ENCODE data around the gene DNAH6.
"Not testable (repeated sequence)": the region's sequence is repeated elsewhere in the genome, so short reads cannot be mapped to it uniquely, and the experiment has no call there.

The DNAH6 gene

DNA sequence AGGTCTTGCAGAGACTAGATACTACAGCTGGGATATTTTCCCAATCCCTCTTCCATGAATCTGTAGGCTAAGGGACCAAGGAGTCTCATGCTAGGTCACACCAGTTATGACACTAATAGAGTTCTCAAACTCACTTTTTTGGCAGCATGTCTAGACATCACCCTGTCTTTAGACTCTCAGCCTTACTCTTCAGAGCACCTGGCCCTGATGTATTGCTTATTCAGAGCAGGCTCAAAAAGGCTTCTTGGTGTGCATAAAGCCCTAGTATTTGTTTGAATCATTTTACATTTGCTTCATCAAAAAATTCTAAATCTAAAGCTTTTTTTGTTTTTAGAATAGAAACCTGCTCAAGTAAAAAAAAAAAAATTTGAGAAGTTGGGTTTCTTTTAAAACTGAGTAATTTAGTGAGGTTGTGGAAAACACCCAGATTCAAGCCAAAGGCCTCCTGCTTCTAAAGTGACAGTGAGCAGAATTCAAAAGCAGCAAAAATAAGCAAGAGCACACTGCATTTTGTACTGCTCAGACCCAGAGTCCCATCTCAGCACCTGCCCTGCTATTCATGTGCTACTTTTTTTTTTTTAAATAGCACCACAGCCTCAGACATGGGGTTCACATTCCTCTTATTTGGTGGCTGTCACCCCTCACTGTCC lies 18.0 kb upstream of the DNAH6 start:
- DNase-seq, result no peak

DNA sequence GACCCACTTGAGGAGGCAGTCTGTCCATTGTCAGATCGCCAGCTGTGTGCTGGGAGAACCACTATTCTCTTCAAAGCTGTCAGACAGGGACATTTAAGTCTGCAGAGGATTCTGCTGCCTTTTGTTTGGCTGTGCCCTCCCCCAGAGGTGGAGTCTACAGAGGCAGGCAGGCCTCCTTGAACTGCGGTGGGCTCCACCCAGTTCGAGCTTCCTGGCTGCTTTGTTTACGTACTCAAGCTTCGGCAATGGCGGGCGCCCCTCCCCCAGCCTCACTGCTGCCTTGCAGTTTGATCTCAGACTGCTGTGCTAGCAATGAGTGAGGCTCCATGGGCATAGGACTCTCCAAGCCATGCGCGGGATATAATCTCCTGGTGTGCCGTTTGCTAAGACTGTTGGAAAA lies 5.3 kb upstream of the DNAH6 start:
- DNase-seq, result not testable (repeated sequence)

DNA sequence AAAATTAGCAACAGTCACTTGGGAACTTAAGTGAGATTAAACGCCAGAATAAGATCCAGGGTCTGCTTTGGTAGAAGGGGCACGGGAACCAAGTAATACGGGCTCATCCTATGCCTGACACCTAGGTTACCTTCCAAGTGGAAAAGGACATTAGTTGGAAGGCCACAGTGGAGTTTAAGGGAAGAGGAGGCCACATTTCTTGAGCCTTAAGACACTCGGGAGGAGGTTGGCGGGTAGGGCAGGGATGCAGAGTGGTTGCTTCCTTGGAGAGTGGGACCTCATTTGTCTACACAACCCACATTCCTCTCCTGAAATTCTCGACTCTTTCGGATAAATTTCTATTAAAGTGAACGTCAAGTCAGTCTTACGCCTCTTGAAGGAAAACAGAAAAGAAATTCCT lies 510 bp upstream of the DNAH6 start:
- no peak for DNase-seq

DNA sequence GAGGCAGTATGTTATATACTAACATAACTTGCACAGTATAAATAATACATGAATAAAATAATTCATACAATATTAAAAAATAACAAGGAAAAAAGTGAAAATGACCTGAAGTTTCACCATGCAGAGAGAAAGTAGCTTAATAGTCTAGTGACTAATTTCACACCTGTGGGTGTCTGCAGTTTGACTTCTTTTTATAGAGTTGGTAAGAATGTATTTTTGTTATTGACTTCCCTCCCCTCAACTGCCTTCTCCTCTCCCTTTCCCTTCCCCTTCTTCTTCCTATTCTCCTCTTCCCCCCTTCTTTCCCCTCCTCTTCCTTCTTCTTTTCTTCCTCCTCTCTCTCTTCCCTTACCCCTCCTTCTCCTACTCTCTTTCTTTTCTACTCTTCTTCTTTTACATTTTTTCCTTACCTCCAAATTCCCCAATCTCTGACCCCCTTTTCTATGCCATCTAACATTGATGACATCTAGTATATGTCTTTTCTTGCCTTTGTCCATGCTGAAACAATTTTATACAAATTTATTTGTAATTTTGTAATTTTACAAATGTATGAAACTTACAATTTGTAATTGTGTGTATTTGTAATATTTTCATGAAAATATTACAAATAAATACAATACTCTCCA lies 3.1 kb downstream of the DNAH6 start:
- no peak for DNase-seq

DNA sequence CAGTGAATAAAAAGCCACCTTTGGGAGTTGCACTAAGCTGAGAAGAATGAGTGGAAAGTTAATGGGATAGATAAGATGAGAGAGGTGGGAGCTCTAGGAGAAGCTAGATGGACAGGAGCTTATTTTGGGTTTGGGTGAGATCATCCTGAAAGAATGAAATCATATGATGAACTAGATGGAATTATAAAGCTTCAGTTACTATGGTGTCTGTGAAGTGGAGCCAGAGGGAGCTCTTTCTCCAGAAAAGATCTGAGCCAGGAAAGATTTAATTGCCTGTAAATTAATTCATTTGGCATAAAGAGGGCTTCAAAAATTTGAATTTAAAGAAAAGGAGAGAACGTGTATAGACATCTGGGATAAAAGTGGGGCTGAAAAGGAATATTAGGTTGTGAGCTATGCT lies 10.3 kb downstream of the DNAH6 start:
- DNase-seq, result no peak

DNA sequence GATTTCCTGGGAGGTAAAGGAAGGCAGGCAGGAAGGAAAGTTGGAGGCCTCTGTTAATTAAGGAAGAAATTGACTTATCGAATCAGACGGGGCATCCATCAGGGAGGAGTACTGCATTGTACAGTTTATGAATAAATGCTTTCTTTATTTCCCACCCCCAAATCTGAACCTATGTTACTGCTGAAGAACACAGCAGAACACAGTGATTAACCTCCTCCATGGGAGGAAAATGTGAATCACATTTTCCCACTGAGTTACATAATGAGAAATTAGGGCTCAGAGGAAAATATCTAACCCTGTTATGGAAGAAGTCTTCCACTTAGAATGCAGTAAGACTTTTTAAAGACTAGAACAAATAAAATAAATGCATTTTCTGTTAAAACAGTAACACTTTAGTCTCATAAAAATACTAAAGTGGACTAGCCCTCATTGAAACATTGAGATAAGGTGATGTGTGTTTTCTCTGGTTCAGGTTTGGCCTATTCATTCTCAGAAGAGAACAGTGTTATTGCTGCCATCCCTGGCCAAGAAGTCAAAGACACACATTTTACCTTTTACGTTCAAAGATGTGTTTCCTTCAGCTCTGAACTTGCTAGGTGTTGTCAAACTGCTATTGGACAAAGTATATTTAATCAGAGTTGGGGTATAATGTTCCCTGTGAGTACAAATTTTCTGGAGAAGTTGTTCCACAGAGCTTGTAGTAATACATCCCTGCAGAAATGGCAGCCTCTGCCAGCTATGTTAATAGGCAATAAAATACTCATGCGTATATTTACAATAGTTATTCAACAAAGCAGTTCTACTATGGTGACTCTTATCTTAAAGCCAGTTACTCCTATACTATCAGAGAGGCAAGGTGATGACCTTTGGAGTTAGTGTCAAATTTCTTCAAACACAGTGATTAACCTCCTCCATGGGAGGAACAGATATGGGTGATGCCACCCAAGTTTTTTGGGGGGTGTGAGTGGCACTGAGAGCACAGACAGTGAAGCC lies 11.1 kb downstream of the DNAH6 start:
- no peak for DNase-seq

DNA sequence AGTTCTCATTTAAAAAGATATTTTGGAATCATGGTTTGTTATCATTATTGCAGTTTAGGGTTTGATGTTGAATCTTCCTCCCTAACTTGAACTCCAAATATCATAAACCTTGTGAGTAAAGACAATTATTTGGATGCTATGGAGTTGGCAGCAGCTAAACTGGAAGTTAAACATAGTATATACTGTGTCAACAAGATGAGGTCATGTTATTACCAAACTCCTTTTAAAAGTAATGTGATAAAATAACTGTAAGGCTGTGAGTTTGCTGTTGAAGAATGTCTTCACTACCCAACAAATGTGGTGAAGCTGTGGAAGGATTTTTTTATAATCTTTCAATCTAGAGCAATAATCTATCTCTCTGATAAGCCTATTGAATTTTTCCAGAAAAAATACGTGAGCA lies 16.0 kb downstream of the DNAH6 start:
- no peak for DNase-seq

DNA sequence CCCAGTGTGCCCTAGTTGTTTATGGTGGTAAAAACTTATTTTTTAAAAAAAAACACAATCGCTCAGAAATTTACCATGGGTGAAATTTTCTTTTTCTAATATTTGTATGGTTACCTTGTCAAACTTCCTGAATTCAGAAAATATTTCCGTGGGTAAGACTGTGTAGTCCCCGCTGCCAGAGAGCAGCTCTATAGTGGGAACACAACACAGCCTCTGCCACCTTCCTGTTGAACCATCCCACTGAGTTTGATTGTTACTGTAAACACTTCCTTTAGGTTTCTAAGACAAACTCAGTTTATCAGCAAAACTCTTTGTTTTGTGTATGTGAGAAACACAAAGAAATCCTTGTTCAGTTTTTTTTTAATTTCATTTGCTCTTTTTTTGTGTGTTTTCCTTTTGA lies 17.9 kb downstream of the DNAH6 start:
- DNase-seq, result no peak

DNA sequence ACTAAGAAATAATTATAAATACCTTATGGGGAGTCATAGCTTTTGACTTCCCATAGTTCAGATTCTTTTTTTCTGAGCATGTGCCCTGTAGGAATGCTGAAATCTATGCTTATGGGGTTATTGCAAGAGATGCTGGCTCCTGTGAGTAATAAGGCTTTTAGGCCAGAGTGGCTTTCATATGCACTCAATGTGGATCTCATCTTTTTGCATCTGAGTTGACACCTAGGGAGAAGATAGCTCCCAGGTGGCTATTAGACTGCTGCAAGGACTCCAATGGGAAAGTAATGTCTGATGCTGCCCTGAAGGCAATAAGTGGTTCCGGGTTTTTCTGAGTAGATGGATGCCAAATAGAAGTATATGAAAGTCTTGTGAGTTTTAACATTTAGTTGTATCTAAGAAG lies 21.0 kb downstream of the DNAH6 start:
- no peak for DNase-seq

DNA sequence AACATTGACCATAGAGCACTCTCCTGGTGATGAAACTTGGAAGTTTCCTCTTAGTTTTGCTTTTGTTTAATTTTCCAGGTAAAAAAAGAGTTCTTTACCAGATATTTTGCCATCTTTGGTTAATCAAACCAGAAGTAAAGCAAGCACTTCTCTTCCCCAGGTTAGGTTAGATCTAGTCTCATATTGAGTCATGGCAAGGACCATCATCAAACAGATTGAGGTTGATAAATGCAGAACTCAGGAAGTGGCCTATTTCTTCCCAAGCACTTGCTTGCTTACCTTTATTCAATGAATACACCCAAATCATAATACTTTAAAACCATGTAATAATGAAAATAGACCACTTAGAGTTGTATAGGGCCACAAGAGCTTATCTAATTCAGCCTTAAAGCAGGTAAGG lies 23.4 kb downstream of the DNAH6 start:
- DNase-seq, result no peak

DNA sequence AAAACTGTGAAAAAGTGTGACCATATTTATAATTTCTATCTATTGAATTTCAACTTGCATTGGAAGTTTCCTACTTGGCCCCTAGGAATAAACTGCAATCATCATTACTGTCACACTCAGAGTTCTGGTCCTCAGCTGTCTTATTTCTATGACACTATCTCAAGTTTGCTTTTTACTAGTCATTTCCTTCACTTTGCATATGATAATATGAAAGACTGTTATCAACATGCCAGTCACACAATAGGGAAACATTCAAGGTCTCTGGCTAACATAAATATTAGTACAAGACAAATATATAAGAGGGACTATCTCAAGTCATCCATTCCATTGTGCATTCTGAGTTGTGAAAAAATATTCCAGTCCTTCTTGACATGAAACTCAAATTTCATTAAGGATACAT lies 28.7 kb downstream of the DNAH6 start:
- DNase-seq, result no peak

DNA sequence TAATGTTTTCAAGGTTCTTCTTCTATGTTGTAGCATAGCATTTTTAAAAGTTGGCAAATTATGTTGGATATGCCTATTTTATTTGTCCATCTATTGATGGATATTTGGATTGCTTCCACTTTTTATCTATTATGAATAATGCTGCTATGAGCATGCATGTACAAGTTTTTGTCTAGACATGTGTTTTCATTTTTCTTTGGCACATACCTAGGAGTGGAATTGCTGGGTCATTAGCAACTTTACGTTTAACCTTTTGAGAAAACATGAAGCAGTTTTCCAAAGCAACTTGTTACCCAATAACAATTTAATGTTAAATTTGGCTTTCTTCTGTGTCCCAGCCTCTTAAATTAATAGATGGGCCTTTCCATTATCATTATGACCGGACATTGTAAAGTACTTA lies 30.3 kb downstream of the DNAH6 start:
- DNase-seq, result no peak

DNA sequence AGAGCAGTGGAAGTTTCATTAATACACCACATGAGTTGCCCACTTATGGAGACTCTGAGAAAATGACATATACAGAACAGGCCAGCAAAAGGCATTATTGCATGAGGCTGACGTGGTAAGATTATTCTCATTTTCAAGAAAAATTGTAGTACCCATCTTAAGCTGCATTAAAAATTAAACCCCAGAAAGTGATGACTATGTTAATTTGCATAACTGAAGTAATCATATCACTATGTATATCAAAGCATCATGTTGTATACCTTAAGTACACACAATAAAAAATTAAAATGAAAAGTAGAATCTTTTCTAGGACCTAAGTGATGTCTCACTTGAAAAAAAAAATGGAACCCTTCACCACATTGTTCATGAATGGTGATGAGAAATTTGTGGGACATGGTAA lies 32.0 kb downstream of the DNAH6 start:
- no peak for DNase-seq

DNA sequence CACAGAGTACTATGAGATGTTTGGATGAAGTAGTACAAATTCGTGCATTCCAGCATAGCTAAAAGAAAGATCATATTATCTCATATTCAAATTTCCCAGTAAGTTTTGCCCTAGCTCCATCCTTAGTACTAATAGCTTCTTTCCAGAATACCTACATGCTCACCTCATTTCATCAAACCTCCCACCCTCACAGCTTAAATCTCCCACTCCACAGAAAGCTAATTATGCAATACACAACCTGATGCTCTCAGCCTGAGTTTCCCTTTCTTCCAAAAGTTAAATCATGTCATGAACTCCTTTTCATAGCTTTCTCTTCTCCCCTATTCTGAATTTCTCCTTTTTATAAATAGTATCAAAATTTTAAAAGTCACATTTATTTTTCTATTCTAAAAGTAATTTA lies 34.6 kb downstream of the DNAH6 start:
- DNase-seq, result no peak

DNA sequence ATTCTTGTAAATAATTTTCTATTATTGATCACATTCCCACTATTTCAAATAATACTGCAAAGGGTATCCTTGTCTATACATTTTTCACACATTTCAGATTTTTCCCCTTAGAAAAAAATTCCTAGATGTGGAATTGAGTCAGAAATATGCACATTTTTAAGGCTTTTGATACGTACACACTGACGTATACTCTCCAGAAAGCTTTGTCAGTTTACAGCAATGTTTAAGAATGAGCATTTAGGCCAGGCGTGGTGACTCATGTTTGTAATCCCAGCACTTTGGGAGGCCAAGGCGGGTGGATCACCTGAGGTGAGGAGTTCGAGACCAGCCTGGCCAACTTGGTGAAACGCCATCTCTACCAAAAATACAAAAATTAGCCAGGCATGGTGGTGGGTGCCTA lies 35.2 kb downstream of the DNAH6 start:
- DNase-seq, result not testable (repeated sequence)

DNA sequence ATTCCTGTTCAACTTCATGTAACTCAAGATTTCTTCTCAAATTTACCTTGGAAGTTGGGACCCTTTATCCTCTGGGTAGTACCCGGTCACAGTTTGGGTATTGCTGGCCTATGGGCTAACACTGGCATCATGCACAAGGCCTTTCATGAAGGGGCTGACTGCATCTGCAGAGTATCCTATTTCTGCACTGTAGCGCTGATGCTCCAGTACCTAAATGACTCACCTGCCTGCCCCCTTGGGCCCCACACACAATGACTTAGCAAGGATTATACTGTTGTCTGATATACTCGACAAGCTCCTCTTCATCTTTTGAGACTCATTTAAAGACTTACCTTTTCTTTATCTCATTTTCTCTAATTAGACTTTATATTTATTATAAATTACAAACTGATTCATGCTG lies 39.9 kb downstream of the DNAH6 start:
- no peak for DNase-seq

DNA sequence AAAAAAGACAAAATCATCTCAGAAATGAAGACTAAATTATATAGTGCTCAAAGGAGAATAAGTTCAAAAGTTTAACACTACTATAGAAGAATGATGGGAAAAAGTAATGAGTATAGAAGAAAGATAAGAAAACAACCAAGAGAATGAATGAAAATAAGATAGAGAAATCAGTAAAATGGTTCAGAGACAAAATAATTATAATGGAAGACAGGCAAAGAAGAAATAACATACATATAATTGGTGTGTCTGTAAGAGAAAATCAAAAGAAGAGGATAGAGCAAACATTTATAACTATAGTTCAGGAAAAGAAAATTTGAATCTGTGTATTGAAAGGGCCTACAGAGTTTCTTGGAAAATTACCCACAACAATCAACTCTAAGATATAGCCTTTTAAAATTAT lies 43.5 kb downstream of the DNAH6 start:
- no peak for DNase-seq

DNA sequence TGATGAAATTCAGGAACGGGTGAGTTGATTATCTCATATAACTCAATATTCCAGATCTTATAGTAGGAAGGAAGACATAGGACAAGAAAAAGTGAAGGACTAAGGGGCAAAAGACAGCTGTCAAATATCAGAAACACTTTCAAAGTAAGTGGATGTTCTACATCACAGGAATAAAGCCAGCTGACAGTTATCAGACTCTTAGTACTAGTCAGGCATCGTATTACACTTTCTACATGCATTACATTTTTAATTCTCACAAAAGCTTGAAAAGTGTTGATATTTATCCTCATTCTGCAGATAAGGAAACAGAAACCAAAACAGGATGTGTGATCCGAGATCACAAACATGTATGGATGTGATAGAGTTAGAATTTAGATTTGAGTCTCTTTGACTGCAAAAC lies 63.4 kb downstream of the DNAH6 start:
- DNase-seq, result no peak

DNA sequence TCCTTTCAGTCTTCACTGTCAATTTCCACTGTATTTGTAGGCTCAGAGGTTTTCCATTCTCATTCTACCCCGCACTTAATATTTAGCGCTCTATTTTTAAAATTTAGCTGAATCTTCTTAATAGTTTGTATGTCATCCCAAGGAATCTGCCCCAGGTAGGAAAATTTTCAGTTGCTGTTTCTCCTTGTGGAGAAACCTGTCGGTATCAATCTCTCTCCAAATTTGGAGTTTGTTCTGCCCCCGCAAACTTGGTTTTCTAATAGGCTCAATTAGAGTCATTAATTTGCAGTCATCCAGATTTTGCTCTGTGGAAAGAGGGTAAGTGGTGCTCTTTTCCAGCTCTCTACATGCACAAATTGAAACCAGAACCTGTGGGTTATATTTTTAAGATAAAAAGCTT lies 87.6 kb downstream of the DNAH6 start:
- DNase-seq, result no peak

DNA sequence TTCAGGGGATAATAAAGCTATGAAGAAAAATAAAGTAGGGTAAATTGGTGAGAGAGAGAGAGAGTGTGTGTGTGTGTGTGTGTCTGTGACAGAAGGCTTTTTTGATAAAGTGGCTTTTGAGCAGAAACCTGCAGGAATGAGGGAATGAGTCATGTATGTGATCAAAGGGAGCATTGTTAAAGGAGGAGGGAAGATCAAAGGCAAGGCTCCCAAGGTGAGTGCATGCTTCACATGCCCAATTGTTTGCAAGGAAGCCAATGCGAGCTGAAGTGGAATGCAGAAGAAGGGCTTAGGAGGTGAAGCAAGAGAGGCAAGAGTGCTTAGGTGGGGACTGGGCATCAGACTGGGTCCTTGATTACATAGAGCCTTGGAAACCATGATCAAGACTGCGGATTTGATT lies 96.8 kb downstream of the DNAH6 start:
- no peak for DNase-seq

DNA sequence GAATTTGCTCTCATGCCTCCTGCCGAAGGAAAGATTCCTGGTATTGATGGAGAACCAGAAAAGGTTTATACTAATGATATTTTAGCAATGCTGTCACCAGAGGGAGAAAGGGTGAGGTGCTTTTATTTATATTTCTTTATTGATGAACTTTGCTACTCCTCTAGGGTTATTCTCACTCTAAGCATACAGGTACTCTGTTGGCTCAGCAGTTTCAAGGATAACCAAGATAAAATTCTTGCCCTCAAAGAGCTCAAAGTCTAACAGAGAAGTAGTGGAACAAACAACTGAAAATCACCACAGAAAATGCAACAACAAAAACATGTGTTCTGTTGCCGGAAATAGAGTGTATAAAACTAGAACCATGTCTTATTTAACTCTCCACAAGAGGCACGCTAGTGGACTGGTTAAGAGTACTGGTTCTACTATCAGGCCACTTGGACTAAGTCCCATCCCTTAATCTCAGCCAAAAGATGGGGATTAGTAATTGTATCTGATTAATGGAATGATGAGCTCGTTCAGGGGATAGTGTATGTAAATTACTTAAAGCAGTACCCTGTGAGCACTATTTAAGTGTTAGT lies 103.6 kb downstream of the DNAH6 start:
- no peak for DNase-seq

DNA sequence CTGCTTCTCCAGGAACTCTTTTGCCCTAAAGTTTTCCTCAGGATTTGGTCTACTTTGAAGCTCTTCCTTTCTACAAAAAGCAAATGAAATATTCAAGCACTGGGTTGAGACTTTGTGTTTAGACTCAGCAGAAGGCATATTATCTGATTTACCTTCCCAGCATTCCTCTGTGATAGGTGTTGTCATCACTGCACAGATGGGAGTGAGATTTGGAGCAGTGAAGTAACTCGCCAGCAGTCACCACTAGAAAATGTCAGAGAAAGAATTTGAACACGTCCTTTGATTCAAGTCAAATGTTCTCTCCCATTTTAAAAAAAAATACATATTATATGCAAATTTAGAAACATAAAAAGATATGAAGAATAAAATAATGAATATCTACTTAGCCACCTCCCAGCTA lies 112.2 kb downstream of the DNAH6 start:
- no peak for DNase-seq

DNA sequence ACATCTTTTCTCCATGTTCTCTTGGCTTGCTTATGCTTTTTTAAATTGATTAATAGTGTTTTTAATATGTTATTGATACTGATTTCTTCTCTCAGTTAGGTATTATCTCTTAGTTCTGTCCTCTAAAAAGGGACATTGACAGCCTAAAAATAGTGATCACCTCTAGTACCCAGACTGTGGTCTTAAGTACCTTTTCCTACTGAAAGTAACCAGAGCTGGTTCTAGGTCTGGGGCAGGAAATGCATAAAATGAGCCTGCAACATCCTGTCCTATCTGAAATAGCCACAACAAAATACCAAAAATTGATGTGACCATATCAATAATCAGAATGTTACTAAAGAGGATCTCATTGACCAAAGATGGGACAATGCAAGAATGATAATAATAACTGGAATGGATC lies 113.3 kb downstream of the DNAH6 start:
- no peak for DNase-seq

DNA sequence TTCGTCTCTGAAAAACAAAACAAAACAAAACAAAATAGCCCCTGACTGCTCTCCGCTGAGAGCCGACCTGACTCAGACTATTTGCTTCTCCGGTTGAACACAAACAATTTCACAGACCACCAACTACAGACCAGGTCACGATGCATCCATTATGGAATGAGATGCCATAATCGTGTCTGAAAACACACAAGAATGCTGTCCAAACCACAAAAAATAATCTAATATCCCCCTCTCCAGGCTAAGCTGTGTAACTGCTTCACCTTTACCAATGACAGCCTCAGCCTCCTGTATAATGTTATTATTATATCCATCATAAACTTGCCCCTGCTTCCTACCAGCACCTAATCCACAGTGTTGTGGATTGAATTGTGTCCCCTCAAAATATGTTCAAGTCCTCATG lies 114.7 kb downstream of the DNAH6 start:
- peak; percentile 34 for DNase-seq
